ENCODE measurements around the gene PAXX.

GRCh38 chr9:136968333-136969127 lies 23.7 kb upstream of the PAXX start:
- TF ChIP-seq, protein P1, sequence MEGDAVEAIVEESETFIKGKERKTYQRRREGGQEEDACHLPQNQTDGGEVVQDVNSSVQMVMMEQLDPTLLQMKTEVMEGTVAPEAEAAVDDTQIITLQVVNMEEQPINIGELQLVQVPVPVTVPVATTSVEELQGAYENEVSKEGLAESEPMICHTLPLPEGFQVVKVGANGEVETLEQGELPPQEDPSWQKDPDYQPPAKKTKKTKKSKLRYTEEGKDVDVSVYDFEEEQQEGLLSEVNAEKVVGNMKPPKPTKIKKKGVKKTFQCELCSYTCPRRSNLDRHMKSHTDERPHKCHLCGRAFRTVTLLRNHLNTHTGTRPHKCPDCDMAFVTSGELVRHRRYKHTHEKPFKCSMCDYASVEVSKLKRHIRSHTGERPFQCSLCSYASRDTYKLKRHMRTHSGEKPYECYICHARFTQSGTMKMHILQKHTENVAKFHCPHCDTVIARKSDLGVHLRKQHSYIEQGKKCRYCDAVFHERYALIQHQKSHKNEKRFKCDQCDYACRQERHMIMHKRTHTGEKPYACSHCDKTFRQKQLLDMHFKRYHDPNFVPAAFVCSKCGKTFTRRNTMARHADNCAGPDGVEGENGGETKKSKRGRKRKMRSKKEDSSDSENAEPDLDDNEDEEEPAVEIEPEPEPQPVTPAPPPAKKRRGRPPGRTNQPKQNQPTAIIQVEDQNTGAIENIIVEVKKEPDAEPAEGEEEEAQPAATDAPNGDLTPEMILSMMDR (IDR thresholded peaks at IDR 0.05), result no peak
- TF ChIP-seq EP300 (IDR thresholded peaks at IDR 0.05) (no peak), POLR2AphosphoS5 (IDR thresholded peaks at IDR 0.05) (no peak)

Measured in stomach (tissue), 4 donors.